Middle frontal gyrus (tissue), 1 donor: ENCODE data around the gene TPST1.
"Not testable (repeated sequence)": the region's sequence is repeated elsewhere in the genome, so short reads cannot be mapped to it uniquely, and the experiment has no call there.

Experiments used
- DNase-seq: peaks from one replicate; pipeline ENCODE4 v3.0.0-alpha.2; 2015; ENCODE audit warnings: low spot score; ENCODE audit errors: extremely low spot score

Gene TPST1

DNA sequence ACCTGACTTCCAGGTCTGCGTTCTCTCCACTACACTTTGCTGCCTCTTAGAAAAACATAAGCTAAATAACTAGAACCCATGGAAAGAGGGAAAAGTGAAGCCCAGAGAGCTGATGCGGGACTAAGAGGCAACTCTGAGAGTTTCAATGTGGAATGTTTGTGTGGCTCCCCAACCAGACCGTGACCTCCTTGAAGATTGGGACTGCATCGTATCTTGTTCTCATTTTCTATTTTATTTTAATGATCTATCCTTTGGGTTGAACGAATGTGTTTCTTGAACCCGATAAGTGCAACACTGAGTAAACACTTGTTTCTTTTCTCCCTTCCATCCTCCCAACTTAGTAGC, 77.4 kb downstream of the TPST1 start:
- no peak for DNase-seq

GRCh38 chr7:66283003-66283920, 78.1 kb downstream of the TPST1 start:
- DNase-seq: no peak

- no peak for DNase-seq
These were observed 90.9 kb downstream of the TPST1 start for GRCh38 chr7:66296001-66296521.

DNA sequence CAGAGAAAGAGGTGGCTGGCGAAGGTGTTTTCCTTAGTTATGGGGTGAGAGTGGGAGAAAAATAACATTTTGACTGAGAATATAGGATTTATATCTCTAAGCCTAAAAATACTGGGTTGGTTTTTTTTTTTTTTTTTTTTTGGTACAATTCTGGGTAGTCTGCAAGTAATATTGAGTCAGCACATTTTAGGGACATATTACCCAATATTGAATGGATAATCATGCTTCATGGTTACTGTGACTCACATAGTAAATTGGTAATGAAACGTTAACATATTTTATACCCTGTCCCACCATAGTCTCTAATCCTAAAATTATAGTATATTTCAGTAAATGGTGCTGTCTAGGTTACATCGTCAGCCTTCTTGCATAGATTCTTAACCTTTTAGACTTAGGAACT, 91.4 kb downstream of the TPST1 start:
- no peak for DNase-seq

GRCh38 chr7:66297579-66297978, 92.4 kb downstream of the TPST1 start:
- DNase-seq: no peak

- no peak for DNase-seq
These were observed 96.1 kb downstream of the TPST1 start for GRCh38 chr7:66301249-66301648.

- DNase-seq: no peak
These were observed 96.6 kb downstream of the TPST1 start for GRCh38 chr7:66301737-66302136.

DNA sequence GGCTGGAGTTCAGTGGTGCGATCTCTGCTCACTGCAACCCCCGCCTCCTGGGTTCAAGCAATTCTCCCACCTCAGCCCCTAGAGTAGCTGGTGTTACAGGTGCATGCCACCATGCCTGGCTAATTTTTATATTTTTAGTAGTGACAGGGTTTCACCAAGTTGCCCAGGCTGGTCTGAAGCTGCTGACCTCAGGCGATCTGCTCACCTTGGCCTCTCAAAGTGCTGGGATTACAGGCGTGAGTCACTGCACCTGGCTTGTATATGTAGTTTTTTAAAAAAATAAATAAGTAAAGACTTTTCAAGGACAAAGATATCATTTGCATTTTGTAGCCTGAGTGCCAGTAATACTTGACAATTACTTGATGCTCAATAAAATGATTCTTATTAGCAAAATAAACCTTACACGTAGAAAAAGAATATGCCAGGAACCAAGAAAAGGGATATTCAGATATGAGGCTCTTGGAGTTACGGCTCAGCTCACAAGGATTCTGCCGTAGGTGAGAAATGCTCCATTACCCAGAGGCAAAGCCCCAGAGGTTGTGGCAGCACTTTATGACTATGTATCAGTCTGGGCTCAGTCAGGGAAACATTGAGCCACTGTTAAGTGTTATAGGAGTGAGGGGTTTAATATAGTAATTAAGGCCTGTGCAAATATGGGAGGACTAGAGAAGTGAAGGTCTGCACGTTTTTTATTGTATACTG, 98.5 kb downstream of the TPST1 start:
- DNase-seq: no peak

DNA sequence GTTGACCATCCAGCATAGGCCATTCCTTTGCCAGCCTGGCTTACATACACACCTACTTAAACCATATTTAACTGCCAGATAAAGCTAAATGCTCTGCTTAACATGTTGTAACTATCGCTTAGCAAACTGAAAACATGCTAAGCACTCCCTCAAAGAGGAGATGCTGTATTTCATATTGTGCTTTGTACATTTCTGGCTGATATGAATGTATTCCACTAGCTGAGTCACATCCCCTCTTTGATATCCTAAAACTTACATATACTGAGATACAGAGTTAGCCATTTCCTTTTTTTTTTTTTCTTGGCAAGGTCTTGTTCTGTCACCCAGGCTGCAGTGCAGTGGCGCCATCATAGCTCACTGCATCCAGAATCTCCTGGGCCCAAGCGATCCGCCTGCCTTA, 99.4 kb downstream of the TPST1 start:
- no peak for DNase-seq

DNA sequence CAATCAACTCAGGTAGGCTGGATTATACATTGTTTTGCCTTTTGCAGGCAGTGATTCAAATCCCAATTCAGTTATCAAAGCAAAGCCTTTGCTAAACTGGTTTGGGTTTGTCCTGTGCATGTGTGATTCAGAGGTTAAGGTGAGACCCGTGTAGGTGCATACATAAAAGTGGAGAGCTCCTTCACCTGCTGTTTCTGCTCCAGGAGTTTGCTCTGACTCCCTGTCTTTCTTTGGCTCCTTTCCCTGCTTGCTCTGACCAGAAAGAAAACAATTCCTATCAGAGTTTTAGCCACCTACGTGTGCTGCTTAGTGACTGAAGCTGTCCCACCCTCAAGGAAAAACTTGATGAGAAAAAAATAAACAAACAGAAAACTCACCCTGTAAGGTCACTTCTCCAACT, 101.1 kb downstream of the TPST1 start:
- DNase-seq: no peak

DNA sequence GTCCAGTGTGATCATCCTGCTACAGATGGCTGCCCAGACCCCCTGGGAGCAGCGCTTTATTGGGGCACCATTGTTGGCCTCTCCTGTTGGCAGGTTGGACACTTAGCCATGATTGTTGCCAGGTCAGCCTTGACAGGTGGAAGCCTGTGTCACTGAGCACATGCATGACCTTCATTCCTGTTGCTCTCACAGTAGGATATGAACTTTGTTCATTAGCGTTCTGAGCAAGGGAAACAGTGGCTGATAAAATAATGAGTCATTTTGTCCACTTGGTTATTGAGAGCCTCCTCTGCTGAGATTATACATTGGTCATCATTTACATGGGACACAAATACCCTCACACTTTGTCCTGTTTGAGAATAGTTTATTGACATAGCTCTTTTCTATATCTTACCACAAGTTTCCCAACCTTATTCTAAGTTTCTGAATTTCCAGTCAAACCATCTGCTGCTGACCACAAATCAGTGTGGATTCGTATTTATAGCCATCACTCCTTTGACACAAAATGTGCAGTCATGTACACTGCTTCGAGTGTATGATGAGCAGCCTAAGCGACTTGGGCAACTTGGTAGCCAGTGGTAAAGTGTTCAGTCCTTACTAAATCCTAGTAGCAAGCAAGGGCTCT, 102.6 kb downstream of the TPST1 start:
- DNase-seq: no peak

DNA sequence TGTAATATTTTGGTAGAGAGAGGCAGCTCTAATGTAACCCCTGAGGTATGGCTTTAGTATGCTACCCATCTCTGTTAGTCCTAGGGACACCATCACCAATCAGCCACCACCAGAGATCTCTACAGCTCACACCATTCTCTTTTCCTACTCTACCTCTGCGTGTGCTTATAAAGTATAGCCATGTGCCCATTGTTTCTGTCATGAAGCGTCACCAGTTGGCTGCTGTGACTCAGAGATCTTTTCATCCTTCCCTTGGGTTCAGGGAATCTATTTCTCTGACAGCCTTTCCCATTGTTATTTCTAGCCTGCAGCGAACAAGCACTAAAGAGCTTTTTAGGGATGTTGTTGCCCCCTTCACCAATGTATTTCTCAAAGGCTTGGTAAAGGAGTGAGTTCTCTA, 103.3 kb downstream of the TPST1 start:
- no peak for DNase-seq

DNA sequence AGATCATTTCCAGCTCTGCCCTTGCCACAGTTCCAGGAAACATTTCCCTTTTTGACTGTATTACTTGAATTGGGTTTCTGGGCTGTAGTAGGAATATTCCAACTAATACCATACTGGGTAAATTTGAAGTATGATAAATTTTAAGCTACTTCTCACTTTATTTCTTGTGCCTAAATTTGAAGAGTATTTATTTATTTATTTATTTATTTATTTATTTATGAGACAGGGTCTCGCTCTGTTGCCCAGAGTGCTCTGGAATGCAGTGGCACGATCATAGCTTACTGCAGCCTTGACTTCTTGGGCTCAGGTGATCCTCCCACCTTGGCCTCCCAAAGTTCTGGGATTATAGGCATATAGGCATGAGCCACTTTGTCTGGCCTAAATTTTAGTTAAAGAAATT, 105.5 kb downstream of the TPST1 start:
- DNase-seq: no peak

- DNase-seq: no peak
These were observed 108.9 kb downstream of the TPST1 start for GRCh38 chr7:66313886-66314568.

DNA sequence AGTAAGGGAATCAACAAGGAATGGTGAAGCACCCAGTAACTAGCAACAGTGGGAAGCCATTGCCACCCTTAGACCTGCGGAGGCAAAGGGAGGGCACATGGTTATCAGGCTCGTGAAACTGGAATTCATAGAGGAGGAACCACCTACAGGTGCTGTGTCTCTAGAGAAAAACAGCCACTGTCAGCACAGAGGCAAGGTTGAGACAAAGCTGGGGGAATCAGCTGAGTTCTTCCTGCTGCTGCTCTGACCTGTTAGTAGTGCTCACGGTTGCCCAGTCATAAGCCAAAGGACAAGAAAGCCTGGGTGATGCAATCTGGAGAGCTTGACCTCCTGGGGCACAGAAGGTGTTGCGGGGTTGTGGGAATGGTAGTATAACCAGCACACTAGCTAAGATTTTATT, 110.1 kb downstream of the TPST1 start:
- no peak for DNase-seq

- no peak for DNase-seq
These were observed 114.4 kb downstream of the TPST1 start for GRCh38 chr7:66319407-66319979.

- no peak for DNase-seq
These were observed 116.1 kb downstream of the TPST1 start for GRCh38 chr7:66321283-66321682.

- no peak for DNase-seq
These were observed 118.1 kb downstream of the TPST1 start for GRCh38 chr7:66323114-66323796.

GRCh38 chr7:66324985-66325384, 119.9 kb downstream of the TPST1 start:
- DNase-seq: not testable (repeated sequence)

DNA sequence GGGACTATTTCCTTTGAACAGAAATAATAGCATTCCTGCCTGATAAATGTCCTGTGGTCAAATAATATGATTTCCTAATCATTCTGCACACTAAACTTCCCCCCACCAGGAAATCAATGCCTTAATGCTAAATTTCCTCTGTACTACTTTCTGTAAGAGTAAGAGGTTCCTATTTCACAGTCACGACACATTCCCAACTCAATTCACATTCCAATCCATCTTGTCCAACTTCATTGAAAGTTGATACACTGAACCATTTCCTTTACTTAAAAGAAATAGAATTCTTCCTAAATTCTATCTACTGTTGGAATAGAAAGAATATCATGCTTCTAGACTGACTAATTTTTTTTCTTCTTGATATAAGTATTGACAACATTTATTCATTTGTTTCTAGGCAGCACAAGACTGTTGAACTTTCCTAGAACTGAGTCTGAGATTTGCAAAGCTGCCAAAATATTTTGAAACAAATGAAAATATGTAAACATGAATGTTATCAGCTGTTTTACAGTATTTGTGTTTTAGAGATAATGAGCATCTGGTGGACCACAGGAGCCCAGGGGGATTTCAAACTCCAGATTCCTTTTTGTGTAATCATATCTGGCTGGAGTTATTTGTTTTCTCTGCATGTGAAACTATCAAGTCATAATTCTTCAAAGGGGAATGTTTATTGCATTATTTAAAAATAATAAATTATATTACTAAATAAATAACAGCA, 121.5 kb downstream of the TPST1 start:
- no peak for DNase-seq
